Endodermal cell (in vitro differentiated cells): ENCODE data around the gene TOMM20L. TPM values are rescaled to one million over a fixed set of nuclear protein-coding genes. Genes with fewer than 3 reads are reported as not detected.

Experiments
- DNase-seq: peaks from one replicate; pipeline ENCODE4 v3.0.0-alpha.2; 2017
- H3K27ac ChIP-seq: 2 replicates; pipeline ENCODE4 v1.5.1; 2013; ENCODE audit warnings: mild to moderate bottlenecking, low read depth, low read length, moderate library complexity
- H3K27me3 ChIP-seq: 2 replicates; pipeline ENCODE4 v1.6.1; 2013; ENCODE audit warnings: mild to moderate bottlenecking, low read length, moderate library complexity; ENCODE audit not compliant: insufficient read depth, control insufficient read depth, poor library complexity, severe bottlenecking
- H3K36me3 ChIP-seq: 2 replicates; pipeline ENCODE4 v1.7.0; 2013; ENCODE audit warnings: mild to moderate bottlenecking, low read length, moderate library complexity; ENCODE audit not compliant: control insufficient read depth, insufficient read depth
- H3K4me1 ChIP-seq: one replicate; pipeline ENCODE4 v1.7.0; 2013; ENCODE audit warnings: low read length; ENCODE audit not compliant: control insufficient read depth, insufficient read depth
- H3K4me3 ChIP-seq: 2 replicates; pipeline ENCODE4 v1.5.1; 2013; ENCODE audit warnings: mild to moderate bottlenecking, low read length, moderate library complexity
- H3K9ac ChIP-seq: 2 replicates; pipeline ENCODE4 v1.6.1; 2013; ENCODE audit warnings: mild to moderate bottlenecking, low read length, moderate library complexity; ENCODE audit not compliant: poor library complexity, severe bottlenecking; ENCODE audit errors: extremely low read depth
- H3K9me3 ChIP-seq: 2 replicates; pipeline ENCODE4 v1.6.1; 2013; ENCODE audit warnings: mild to moderate bottlenecking, low read length, moderate library complexity; ENCODE audit not compliant: control insufficient read depth
- H3K27ac Mint-ChIP-seq: 2 replicates; pipeline ENCODE4 v1.8.0; 2020; ENCODE audit warnings: mixed read lengths
- H3K27me3 Mint-ChIP-seq: 2 replicates; pipeline ENCODE4 v1.8.0; 2021; ENCODE audit warnings: mild to moderate bottlenecking, mixed read lengths; ENCODE audit not compliant: insufficient read depth
- H3K36me3 Mint-ChIP-seq: 2 replicates; pipeline ENCODE4 v1.8.0; 2020; ENCODE audit warnings: low read depth, mixed read lengths
- H3K4me1 Mint-ChIP-seq: 2 replicates; pipeline ENCODE4 v1.8.0; 2020; ENCODE audit warnings: mixed read lengths
- H3K4me3 Mint-ChIP-seq: 2 replicates; pipeline ENCODE4 v1.8.0; 2020; ENCODE audit warnings: mild to moderate bottlenecking, moderate library complexity, mixed read lengths
- H3K9me3 Mint-ChIP-seq: 2 replicates; pipeline ENCODE4 v1.8.0; 2020; ENCODE audit warnings: mild to moderate bottlenecking, mixed read lengths
- CTCF ChIP-seq: fragments of 200-600 bp; sonication (generic); conservative IDR thresholded peaks from 2 replicates; pipeline ENCODE4 v1.5.0; 2021; ENCODE audit warnings: antibody characterized with exemption, mild to moderate bottlenecking
- WGBS, 2 experiments: methylation state at CpG; one replicate each; pipeline versions ENCODE4 v1.1.5 to v1.1.7; 2013; ENCODE audit warnings: missing lambda C conversion rate in 2 of 2, mixed read lengths in 1 of 2; ENCODE audit not compliant: insufficient coverage in 1 of 2, insufficient read length in 1 of 2; 5-methylcytosine and 5-hydroxymethylcytosine counted together
- total RNA-seq, 2 donors: library from RNA; stranded (reverse); fragmentation: NEBNext Ultra II Directional in 1 of 2; extraction: Animal tissue kit (Norgen Biotek cat#: 25700) in 1 of 2; gene quantifications; 2 replicates in 1 of 2; 3 replicates in 1 of 2; pipeline ENCODE4 v1.2.1, GENCODE V29; 2021

TOMM20L gene
- total RNA-seq, 2 donors from 2014 or later, result not detected

- Histone ChIP-seq H3K27ac (no peak overlapping the region), H3K9ac (no peak overlapping the region), H3K4me1 (no peaks in the 10 kb centered on the region), H3K9me3 (no peaks in the 10 kb centered on the region), H3K27me3 (no peaks in the 10 kb centered on the region), H3K36me3 (peaks cover 31% of the 10 kb centered on the region), H3K4me3 (no peak overlapping the region)
- H3K9me3 Mint-ChIP-seq, result no peaks in the 10 kb centered on the region
- no peaks in the 10 kb centered on the region for H3K4me1 Mint-ChIP-seq
- no peak for DNase-seq
- peaks cover 24% of the 10 kb centered on the region for H3K36me3 Mint-ChIP-seq
- no peak overlapping the region for H3K27ac Mint-ChIP-seq
- 95 to 96% methylated on average over 5 of the region's 5 CpGs for WGBS, 2 experiments
- H3K27me3 Mint-ChIP-seq, result no peaks in the 10 kb centered on the region
- no peak overlapping the region for H3K4me3 Mint-ChIP-seq
- TF ChIP-seq CTCF, result no peak
Observed at GRCh38 chr14:58439476-58439875, 43.7 kb downstream of the TOMM20L start.

- peaks cover 25% of the 10 kb centered on the region for H3K36me3 ChIP-seq
- 90 to 94% methylated on average over 3 to 5 of the region's 5 CpGs for WGBS, 2 experiments
- no peak for TF ChIP-seq CTCF
Observed at GRCh38 chr14:58444627-58445026, 48.9 kb downstream of the TOMM20L start.

GRCh38 chr14:58455593-58456265 is 60.0 kb downstream of the TOMM20L start:
- no peaks in the 10 kb centered on the region for H3K9me3 Mint-ChIP-seq
- DNase-seq, result no peak
- 86 to 90% methylated on average over 4 to 8 of the region's 9 CpGs for WGBS, 2 experiments
- H3K27ac ChIP-seq, result no peak overlapping the region
- no peak overlapping the region for H3K4me3 Mint-ChIP-seq
- TF ChIP-seq CTCF, result no peak
- H3K4me1 ChIP-seq, result no peaks in the 10 kb centered on the region
- peaks cover 3% of the 10 kb centered on the region for H3K4me1 Mint-ChIP-seq
- H3K36me3 ChIP-seq, result peaks cover 50% of the 10 kb centered on the region
- H3K27me3 Mint-ChIP-seq, result no peaks in the 10 kb centered on the region
- no peak overlapping the region for H3K9ac ChIP-seq
- no peaks in the 10 kb centered on the region for H3K27me3 ChIP-seq
- peaks cover 9% of the 10 kb centered on the region for H3K9me3 ChIP-seq
- H3K36me3 Mint-ChIP-seq, result peaks cover 19% of the 10 kb centered on the region
- no peak overlapping the region for H3K27ac Mint-ChIP-seq
- no peak overlapping the region for H3K4me3 ChIP-seq

More at GRCh38 chr14:58444627-58445026, 48.9 kb downstream of the TOMM20L start:
- Histone ChIP-seq H3K4me1 (no peaks in the 10 kb centered on the region), H3K27ac (no peak overlapping the region), H3K9ac (no peak overlapping the region), H3K9me3 (no peaks in the 10 kb centered on the region), H3K4me3 (no peak overlapping the region), H3K27me3 (no peaks in the 10 kb centered on the region)
- Mint-ChIP-seq H3K9me3 (no peaks in the 10 kb centered on the region), H3K27me3 (no peaks in the 10 kb centered on the region), H3K36me3 (peaks cover 21% of the 10 kb centered on the region), H3K4me3 (no peak overlapping the region), H3K27ac (no peak overlapping the region), H3K4me1 (no peaks in the 10 kb centered on the region)
- DNase-seq, result no peak

Other genes with a start within 250 kb of the TOMM20L start
- gene ARMH4, start 243.7 kb upstream of the TOMM20L start, total RNA-seq, result 10 to 100 TPM; 17.3 to 30.7 TPM
- 10 to 100 TPM; 53.2 to 53.8 TPM for gene ACTR10, start 195.8 kb upstream of the TOMM20L start, total RNA-seq
- gene PSMA3, start 151.1 kb upstream of the TOMM20L start, total RNA-seq, result 100 to 1,000 TPM; 279 to 291 TPM
- 10 to 100 TPM; 22.1 to 24.5 TPM for gene ARID4A, start 97.4 kb upstream of the TOMM20L start, total RNA-seq
- gene TIMM9, start 31.6 kb downstream of the TOMM20L start, total RNA-seq, result 10 to 100 TPM; 29.4 to 34.2 TPM
- 10 to 100 TPM; 14.2 to 26.4 TPM for gene KIAA0586, start 31.8 kb downstream of the TOMM20L start, total RNA-seq
- 1 to 10 TPM in 1 of 2 donors, under 1 TPM in 1; 0.42 to 4.2 TPM for gene DACT1, start 242.0 kb downstream of the TOMM20L start, total RNA-seq